ENCODE data around the gene XRCC4. TPM values are rescaled to one million over a fixed set of nuclear protein-coding genes. Genes with fewer than 3 reads are reported as not detected.
A peak's percentile ranks its signal among the peaks of the same experiment; 100 is the strongest.

The XRCC4 gene
- total RNA-seq = 10 to 100 TPM; 14.0 to 15.2 TPM

DNA sequence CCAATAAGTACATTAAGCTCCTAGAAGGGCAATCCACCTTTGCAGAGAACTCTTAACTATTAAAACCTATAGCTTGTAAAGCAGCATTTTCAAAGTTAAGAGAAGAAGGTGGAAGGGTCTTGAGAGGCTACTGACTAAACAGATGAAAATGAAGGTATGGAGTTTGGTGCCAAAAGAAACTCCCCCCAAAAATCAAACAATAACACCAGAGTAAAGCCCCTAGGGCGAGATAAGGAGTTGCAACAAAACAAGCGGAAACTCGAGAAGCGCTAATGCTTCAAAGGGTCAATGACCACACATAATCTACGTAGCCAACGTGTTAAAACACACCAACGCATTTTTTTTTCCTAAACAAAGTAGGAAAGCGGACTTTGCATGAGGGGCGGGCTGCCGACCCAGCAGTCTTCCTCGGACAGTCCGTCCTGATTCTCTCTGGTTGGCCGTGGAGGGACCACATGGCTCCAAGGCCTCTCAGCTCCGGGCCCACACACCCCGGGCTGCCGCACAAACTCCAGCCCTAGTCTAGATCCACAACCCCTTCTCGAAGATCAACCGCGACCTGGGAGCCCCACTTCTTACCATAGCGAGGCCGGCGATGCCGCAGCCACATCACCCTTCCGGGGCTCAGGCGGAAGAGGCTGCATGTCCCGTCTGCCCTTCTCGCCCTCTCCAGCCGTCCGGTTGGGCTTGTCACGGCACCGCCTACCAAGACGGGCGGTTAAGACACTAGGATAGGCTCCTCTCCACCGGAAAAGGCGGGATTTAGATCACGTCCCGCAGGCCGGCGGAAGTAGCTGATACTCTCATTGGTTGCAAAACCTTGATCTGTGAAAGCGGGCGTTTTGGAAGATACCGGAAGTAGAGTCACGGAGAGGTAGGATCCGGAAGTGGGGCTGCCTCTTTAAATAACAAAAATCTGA lies at the start of gene XRCC4, which contains the start of gene TMEM167A:
XRCC4 (plus strand) TSS at position 806 of the 920 bp plus-strand sequence. CDS start 27,373 bp downstream, outside the sequence.
TMEM167A (minus strand) TSS at position 653 of the 920 bp plus-strand sequence; CDS start at position 582, 71 bp downstream.
- Mint-ChIP-seq H3K9me3 (no peaks in the 10 kb centered on the region), H3K27me3 (no peaks in the 10 kb centered on the region), H3K4me1 (ENCODE audit: low read depth) (peaks cover 50% of the 10 kb centered on the region), H3K36me3 (peaks cover 17% of the 10 kb centered on the region), H3K27ac (peak within 1 kb of the TSS; percentile 98), H3K4me3 (peak within 1 kb of the TSS; percentile 99)
- POLR2A ChIA-PET = interaction anchor here (1.3 to 1.4 kb wide), 2 partner anchors 10 to 799 kb away, joined by 4 read pairs; partner anchors contain the start of gene RPS23
- DNase-seq = peak; percentile 96
- intact Hi-C loops (cut with micrococcal nuclease) = loop anchor here (1.0 to 10.0 kb wide), 6 partner anchors 108 to 799 kb away; partner anchors contain the start of genes RPS23 and VCAN
- CTCF ChIA-PET = interaction anchor here (1.1 kb wide), 1 partner anchor 764 kb away, joined by 3 read pairs; no protein-coding TSS in a partner anchor

GRCh38 chr5:83029912-83030311 lies 47.4 kb upstream of the XRCC4 start:
- ChIA-PET POLR2A (no interaction called here), CTCF (no interaction called here)
- intact Hi-C loops (cut with micrococcal nuclease) = no loop called here
- H3K4me1 Mint-ChIP-seq (ENCODE audit: low read depth) = no peaks in the 10 kb centered on the region
- no peak for DNase-seq
- no peaks in the 10 kb centered on the region for H3K27me3 Mint-ChIP-seq
- no peak overlapping the region for H3K27ac Mint-ChIP-seq
- no peaks in the 10 kb centered on the region for H3K9me3 Mint-ChIP-seq
- H3K36me3 Mint-ChIP-seq = no peaks in the 10 kb centered on the region
- no peak overlapping the region for H3K4me3 Mint-ChIP-seq

DNA sequence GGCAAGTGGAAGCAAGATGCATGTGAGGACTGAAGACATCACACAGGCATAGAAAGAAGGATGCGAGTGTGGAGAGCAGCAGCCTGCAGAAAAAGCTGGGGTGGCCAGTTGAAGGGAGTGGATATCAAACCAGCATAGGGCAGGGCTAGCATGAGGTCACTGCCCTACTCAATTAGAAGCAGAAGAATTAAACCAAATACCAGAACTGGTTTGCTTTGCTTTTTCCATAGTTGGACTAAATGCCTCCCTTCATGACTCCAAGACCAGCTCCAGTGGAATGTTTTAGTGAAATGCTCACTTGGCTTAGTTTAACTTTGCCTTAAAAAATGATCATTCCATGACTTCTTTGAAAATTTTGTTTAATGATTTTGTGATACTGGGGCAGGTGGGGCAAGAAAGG lies 46.0 kb upstream of the XRCC4 start:
- CTCF ChIA-PET = no interaction called here
- intact Hi-C loops (cut with micrococcal nuclease) = no loop called here
- H3K4me3 Mint-ChIP-seq = no peak overlapping the region
- no peaks in the 10 kb centered on the region for H3K9me3 Mint-ChIP-seq
- H3K27me3 Mint-ChIP-seq = no peaks in the 10 kb centered on the region
- H3K27ac Mint-ChIP-seq = no peak overlapping the region
- H3K4me1 Mint-ChIP-seq (ENCODE audit: low read depth) = no peaks in the 10 kb centered on the region
- no peaks in the 10 kb centered on the region for H3K36me3 Mint-ChIP-seq
- POLR2A ChIA-PET = no interaction called here
- DNase-seq = no peak

- ChIA-PET CTCF (no interaction called here), POLR2A (no interaction called here)
- intact Hi-C loops (cut with micrococcal nuclease) = no loop called here
- no peak overlapping the region for H3K27ac Mint-ChIP-seq
- no peaks in the 10 kb centered on the region for H3K9me3 Mint-ChIP-seq
- no peaks in the 10 kb centered on the region for H3K36me3 Mint-ChIP-seq
- no peak for DNase-seq
- no peak overlapping the region for H3K4me3 Mint-ChIP-seq
- peaks cover 2% of the 10 kb centered on the region for H3K4me1 Mint-ChIP-seq (ENCODE audit: low read depth)
- H3K27me3 Mint-ChIP-seq = no peaks in the 10 kb centered on the region
These were observed 43.3 kb upstream of the XRCC4 start for GRCh38 chr5:83034036-83034435.

- no peaks in the 10 kb centered on the region for H3K9me3 Mint-ChIP-seq
- CTCF ChIA-PET = no interaction called here
- POLR2A ChIA-PET = no interaction called here
These were observed 42.7 kb upstream of the XRCC4 start for GRCh38 chr5:83034528-83035207.

GRCh38 chr5:83035373-83036100 lies 41.8 kb upstream of the XRCC4 start:
- CTCF ChIA-PET = no interaction called here
- POLR2A ChIA-PET = interaction anchor here (0.6 kb wide), 1 partner anchor 188 kb away, joined by 4 read pairs; no protein-coding TSS in a partner anchor
- Mint-ChIP-seq H3K4me1 (ENCODE audit: low read depth) (peaks cover 2% of the 10 kb centered on the region), H3K36me3 (no peaks in the 10 kb centered on the region), H3K4me3 (no peak overlapping the region), H3K27ac (no peak overlapping the region), H3K27me3 (no peaks in the 10 kb centered on the region), H3K9me3 (no peaks in the 10 kb centered on the region)
- intact Hi-C loops (cut with micrococcal nuclease) = no loop called here
- no peak for DNase-seq

More at GRCh38 chr5:83034528-83035207, 42.7 kb upstream of the XRCC4 start:
- no peak for DNase-seq
- Mint-ChIP-seq H3K4me1 (ENCODE audit: low read depth) (peaks cover 2% of the 10 kb centered on the region), H3K27me3 (no peaks in the 10 kb centered on the region), H3K4me3 (no peak overlapping the region), H3K36me3 (no peaks in the 10 kb centered on the region), H3K27ac (no peak overlapping the region)
- intact Hi-C loops (cut with micrococcal nuclease) = no loop called here

GRCh38 chr5:83036991-83037575 lies 40.3 kb upstream of the XRCC4 start:
- no peak for DNase-seq
- ChIA-PET CTCF (no interaction called here), POLR2A (no interaction called here)
- intact Hi-C loops (cut with micrococcal nuclease) = no loop called here
- Mint-ChIP-seq H3K27me3 (no peaks in the 10 kb centered on the region), H3K27ac (no peak overlapping the region), H3K4me1 (ENCODE audit: low read depth) (peaks cover 2% of the 10 kb centered on the region), H3K36me3 (no peaks in the 10 kb centered on the region), H3K9me3 (no peaks in the 10 kb centered on the region), H3K4me3 (no peak overlapping the region)

DNA sequence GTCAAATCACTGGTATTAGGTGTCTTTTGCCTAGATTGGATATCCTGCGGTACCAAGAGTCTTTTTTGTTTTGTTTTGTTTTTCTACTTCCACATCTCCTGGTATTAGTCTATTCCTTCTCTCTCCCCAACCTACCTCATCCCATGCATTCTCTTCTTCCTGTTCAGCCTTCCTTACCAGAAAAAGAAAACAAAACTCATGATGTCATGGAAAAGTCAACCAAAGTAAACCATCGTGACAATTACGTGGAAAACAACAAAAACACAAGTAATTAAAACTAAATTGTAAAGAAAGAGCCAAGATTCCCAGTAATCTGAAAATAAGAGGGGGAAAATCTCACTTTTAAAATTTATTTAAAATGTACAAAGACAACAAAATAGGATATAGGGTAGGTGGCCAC lies 38.4 kb upstream of the XRCC4 start:
- peaks cover 2% of the 10 kb centered on the region for H3K4me1 Mint-ChIP-seq (ENCODE audit: low read depth)
- POLR2A ChIA-PET = no interaction called here

DNA sequence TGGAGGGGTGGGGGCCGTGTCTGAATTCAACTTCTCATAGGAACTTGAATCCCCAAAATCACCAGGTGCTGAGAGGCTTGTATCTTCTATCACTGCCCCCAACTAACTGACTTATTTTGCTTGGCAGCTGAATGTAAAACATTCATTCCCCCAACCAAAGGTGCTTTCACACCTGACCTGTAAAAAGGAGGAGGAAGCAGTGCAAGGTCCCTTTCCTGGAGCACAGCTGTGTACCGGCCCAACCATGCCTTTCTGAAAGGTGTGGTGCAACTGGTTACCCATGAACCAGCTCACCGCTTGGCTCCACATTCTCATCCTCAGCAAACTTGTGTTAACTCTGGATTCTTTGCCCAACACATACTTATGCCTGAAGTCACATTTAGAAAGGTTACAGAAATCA lies 34.8 kb upstream of the XRCC4 start:
- peaks cover 7% of the 10 kb centered on the region for H3K36me3 Mint-ChIP-seq
- CTCF ChIA-PET = no interaction called here
- H3K9me3 Mint-ChIP-seq = no peaks in the 10 kb centered on the region
- H3K4me3 Mint-ChIP-seq = no peak overlapping the region
- no peak overlapping the region for H3K27ac Mint-ChIP-seq
- no peak for DNase-seq
- H3K4me1 Mint-ChIP-seq (ENCODE audit: low read depth) = no peaks in the 10 kb centered on the region
- H3K27me3 Mint-ChIP-seq = no peaks in the 10 kb centered on the region
- intact Hi-C loops (cut with micrococcal nuclease) = no loop called here
- POLR2A ChIA-PET = no interaction called here

More for the DNA sequence above, 38.4 kb upstream of the XRCC4 start:
- no peak for DNase-seq
- CTCF ChIA-PET = no interaction called here
- Mint-ChIP-seq H3K27ac (no peak overlapping the region), H3K9me3 (no peaks in the 10 kb centered on the region), H3K27me3 (no peaks in the 10 kb centered on the region), H3K36me3 (peaks cover 2% of the 10 kb centered on the region), H3K4me3 (no peak overlapping the region)
- intact Hi-C loops (cut with micrococcal nuclease) = no loop called here

DNA sequence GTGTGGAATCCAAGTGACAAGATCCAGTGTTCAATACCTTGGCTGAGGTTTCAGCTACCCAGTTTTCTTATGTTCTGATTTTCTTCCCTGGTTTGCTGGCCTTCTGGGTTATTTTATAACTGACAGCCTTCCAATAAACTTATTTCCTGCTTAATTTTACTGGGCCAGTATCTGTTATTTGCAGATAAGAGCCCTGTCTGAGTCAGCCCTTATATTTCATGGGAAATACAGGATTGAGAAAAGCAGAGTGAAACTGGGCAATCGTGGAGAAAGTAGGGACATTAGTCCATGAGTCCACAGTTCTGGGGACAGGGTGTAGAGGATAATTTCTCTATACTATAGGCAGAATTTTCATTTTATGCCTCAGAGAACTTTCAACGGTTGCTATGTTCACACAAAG lies 32.4 kb upstream of the XRCC4 start:
- no peak for DNase-seq
- CTCF ChIA-PET = no interaction called here
- Mint-ChIP-seq H3K4me3 (no peak overlapping the region), H3K9me3 (no peaks in the 10 kb centered on the region), H3K27ac (no peak overlapping the region), H3K36me3 (peaks cover 14% of the 10 kb centered on the region), H3K27me3 (no peaks in the 10 kb centered on the region), H3K4me1 (ENCODE audit: low read depth) (no peaks in the 10 kb centered on the region)
- intact Hi-C loops (cut with micrococcal nuclease) = no loop called here
- POLR2A ChIA-PET = no interaction called here

DNA sequence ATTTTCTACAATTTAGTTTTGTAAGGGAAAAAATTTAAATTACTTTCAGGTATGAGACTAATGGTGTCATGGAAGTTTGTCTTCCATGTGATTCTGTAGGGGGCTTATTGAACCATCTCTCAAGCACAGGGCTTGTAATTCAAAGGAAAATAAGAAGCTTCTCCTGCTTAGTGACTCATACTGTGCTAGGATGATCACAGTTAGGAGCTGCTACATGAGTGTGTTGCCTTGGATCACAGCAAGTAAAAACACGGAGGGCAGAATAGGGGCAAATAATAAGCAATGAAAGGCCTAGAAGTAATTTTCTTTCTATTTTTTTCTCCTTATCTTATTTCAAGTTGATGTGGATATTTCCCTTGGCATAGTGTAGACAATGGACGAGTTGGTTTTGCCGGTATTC lies 29.1 kb upstream of the XRCC4 start:
- DNase-seq = no peak
- no peak overlapping the region for H3K27ac Mint-ChIP-seq
- CTCF ChIA-PET = interaction anchor here (0.7 kb wide), 1 partner anchor 695 kb away, joined by 3 read pairs; no protein-coding TSS in a partner anchor
- H3K4me1 Mint-ChIP-seq (ENCODE audit: low read depth) = no peaks in the 10 kb centered on the region
- H3K36me3 Mint-ChIP-seq = peaks cover 20% of the 10 kb centered on the region
- H3K9me3 Mint-ChIP-seq = no peaks in the 10 kb centered on the region
- no peaks in the 10 kb centered on the region for H3K27me3 Mint-ChIP-seq
- POLR2A ChIA-PET = no interaction called here
- intact Hi-C loops (cut with micrococcal nuclease) = no loop called here
- no peak overlapping the region for H3K4me3 Mint-ChIP-seq

DNA sequence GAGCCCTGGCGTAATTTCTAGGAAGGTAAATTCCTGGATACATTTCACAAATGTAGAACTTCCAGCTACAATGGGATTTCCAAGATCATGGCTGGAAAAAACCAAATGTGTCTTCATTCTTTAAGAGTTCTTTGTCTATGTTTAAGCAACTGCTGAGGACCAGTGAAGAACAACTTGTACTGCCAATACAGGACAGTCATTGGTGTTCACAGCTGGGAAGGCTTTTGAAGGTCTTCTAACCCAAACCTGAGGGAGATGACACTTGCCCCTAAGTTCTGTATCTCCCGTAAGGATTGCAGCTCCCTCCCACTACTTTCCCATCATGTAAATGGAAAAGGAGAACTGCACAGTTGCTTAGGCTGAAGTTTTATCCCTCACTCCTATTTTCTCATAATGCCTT lies 28.5 kb upstream of the XRCC4 start:
- no peak overlapping the region for H3K4me3 Mint-ChIP-seq
- peaks cover 22% of the 10 kb centered on the region for H3K36me3 Mint-ChIP-seq
- DNase-seq = no peak
- POLR2A ChIA-PET = no interaction called here
- H3K4me1 Mint-ChIP-seq (ENCODE audit: low read depth) = no peaks in the 10 kb centered on the region
- intact Hi-C loops (cut with micrococcal nuclease) = no loop called here
- no peaks in the 10 kb centered on the region for H3K27me3 Mint-ChIP-seq
- no peak overlapping the region for H3K27ac Mint-ChIP-seq
- H3K9me3 Mint-ChIP-seq = no peaks in the 10 kb centered on the region
- CTCF ChIA-PET = interaction anchor here (0.7 kb wide), 1 partner anchor 696 kb away, joined by 3 read pairs; no protein-coding TSS in a partner anchor
